ENCODE measurements around the gene TUBB4A. TPM values are rescaled to one million over a fixed set of nuclear protein-coding genes. Genes with fewer than 3 reads are reported as not detected.

The TUBB4A gene
- total and polyA plus RNA-seq, 2 of the 8 experiments (the other 6 are each of a cell fraction or from before 2014, with no cell fraction given): 16.8 to 30.4 TPM

DNA sequence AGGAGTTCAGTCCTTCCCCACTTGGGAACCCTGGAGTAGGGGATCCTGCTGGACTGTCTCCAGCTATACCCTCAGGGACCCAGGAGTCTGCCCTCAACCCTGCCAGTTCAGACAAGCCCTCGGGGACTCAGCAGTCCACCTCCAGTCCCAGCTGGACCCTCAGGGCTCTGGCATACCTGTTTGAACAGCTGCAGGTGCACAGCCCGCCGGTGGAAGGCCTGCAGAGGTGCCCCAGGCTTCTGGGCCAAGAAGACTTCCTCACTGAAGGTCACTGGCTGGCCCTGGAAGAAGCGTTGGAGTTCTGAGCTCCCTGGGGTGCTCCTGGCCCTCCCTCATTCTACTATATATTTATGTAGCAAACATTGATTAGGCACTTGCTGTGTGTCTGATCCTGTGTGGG is 29.4 kb downstream of the TUBB4A start:
- Histone ChIP-seq H2AK5ac (ENCODE audit: low read depth, low read length) (no peak overlapping the region), H3K9me3 (ENCODE audit: insufficient read depth in 2 of 2, low read depth in 1 of 2, low read length in 1 of 2) (no peaks in the 10 kb centered on the region), H2AFZ (ENCODE audit: low read length) (no peak overlapping the region), H3K36me3 (ENCODE audit: control insufficient read depth in 2 of 4, insufficient read depth in 4 of 4, low read length in 3 of 4) (no peaks in the 10 kb centered on the region; a peak in 1 of 8 replicates), H2BK5ac (ENCODE audit: low read depth, low read length) (no peak overlapping the region), H3K9ac (replicated peaks in 1 of 4; ENCODE audit: extremely low read depth in 1 of 4, low read depth in 3 of 4, low read length in 3 of 4) (no peak overlapping the region), H3K23me2 (ENCODE audit: low read depth, low read length) (peaks cover 14% of the 10 kb centered on the region), H3K4me2 (ENCODE audit: insufficient read depth in 1 of 2, low read depth in 2 of 2, low read length in 2 of 2) (no peak overlapping the region), H3K23ac (ENCODE audit: insufficient read length) (no peak overlapping the region), H3K4ac (replicated peaks; ENCODE audit: insufficient read length, low read depth, low read length) (no peak overlapping the region), H3K79me2 (ENCODE audit: control insufficient read depth in 1 of 2, insufficient read depth in 2 of 2, low read length in 2 of 2) (no peaks in the 10 kb centered on the region), H2BK15ac (ENCODE audit: low read length) (no peak overlapping the region), H4K20me1 (replicated peaks in 1 of 2; ENCODE audit: control insufficient read depth in 1 of 2, insufficient read depth in 2 of 2, low read length in 2 of 2) (peaks cover 0 to 3% of the 10 kb centered on the region in 2 experiments), H3K4me3 (ENCODE audit: extremely low read depth in 1 of 4, insufficient read depth in 2 of 4, low read depth in 3 of 4, low read length in 4 of 4) (no peak overlapping the region), H3K56ac (replicated peaks; ENCODE audit: insufficient read length, low read depth, low read length) (no peak overlapping the region), H3K18ac (ENCODE audit: extremely low read depth, low read length) (no peak overlapping the region), H3K14ac (ENCODE audit: insufficient read length) (no peak overlapping the region), H3K27me3 (replicated peaks in 1 of 4; ENCODE audit: control insufficient read depth in 3 of 4, extremely low read depth in 1 of 4, insufficient read depth in 3 of 4, low read length in 3 of 4) (peaks cover 0 to 16% (median 9%) of the 10 kb centered on the region in 4 experiments; a peak in 6 of 7 replicates), H3K79me1 (ENCODE audit: low read depth, low read length) (no peaks in the 10 kb centered on the region), H3K27ac (ENCODE audit: low read depth, low read length) (no peak overlapping the region), H4K5ac (ENCODE audit: insufficient read length, low read depth, low read length) (no peak overlapping the region), H2BK120ac (replicated peaks; ENCODE audit: low read depth, low read length) (no peak overlapping the region), H3K4me1 (replicated peaks in 1 of 4; ENCODE audit: control insufficient read depth in 3 of 4, insufficient read depth in 4 of 4, low read length in 3 of 4) (peaks cover 0 to 14% (median 4%) of the 10 kb centered on the region in 4 experiments; a peak in 5 of 7 replicates), H4K91ac (replicated peaks; ENCODE audit: insufficient read length, low read length) (no peak overlapping the region), H2BK20ac (ENCODE audit: low read length) (no peak overlapping the region), H4K8ac (ENCODE audit: extremely low read depth, insufficient read depth, low read length) (no peak overlapping the region), H2BK12ac (ENCODE audit: low read depth, low read length) (no peak overlapping the region)
- DNase-seq (ENCODE audit: low read depth in 1 of 2, low spot score in 2 of 2) (no peak), FAIRE-seq (no peak)
- ChIA-PET CTCF (ENCODE audit: partially characterized antibody) (interaction anchor here (1.3 kb wide), 1 partner anchor 9 kb away, joined by 4 read pairs; the partner anchor contains the start of gene DENND1C), POLR2A (ENCODE audit: partially characterized antibody) (interaction anchor here (0.9 kb wide), 1 partner anchor 13 kb away, joined by 3 read pairs; the partner anchor contains the start of gene SLC25A23)
- WGBS, 2 experiments (ENCODE audit: extremely low coverage in 1 of 2, insufficient coverage in 1 of 2, insufficient read length in 1 of 2, insufficient replicate concordance in 2 of 2, low coverage in 1 of 2, low lambda C conversion rate in 2 of 2, missing lambda C conversion rate in 1 of 2): 98% methylated on average over 4 of the region's 4 CpGs; no CpG with 5 or more reads in 1 of the 2 experiments
- TF ChIP-seq E2F6 (IDR thresholded peaks at IDR 0.05): no peak
- TF ChIP-seq POLR2A (IDR thresholded peaks at IDR 0.05; ENCODE audit: control extremely low read depth in 1 of 2, low read depth in 2 of 2, low read length in 2 of 2): no peak
- TF ChIP-seq BRCA1 (IDR thresholded peaks at IDR 0.05; ENCODE audit: low read depth, low read length): no peak
- TF ChIP-seq POLR2AphosphoS5 (IDR thresholded peaks at IDR 0.05; ENCODE audit: low read depth, low read length): no peak
- no peak for TF ChIP-seq TCF12 (IDR thresholded peaks at IDR 0.05; ENCODE audit: low read depth, low read length)
- TF ChIP-seq RFX5 (IDR thresholded peaks at IDR 0.05; ENCODE audit: borderline replicate concordance, low read depth, low read length): no peak
- TF ChIP-seq CHD2 (IDR thresholded peaks at IDR 0.05; ENCODE audit: low read length): no peak
- TF ChIP-seq, protein P1, sequence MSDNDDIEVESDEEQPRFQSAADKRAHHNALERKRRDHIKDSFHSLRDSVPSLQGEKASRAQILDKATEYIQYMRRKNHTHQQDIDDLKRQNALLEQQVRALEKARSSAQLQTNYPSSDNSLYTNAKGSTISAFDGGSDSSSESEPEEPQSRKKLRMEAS (IDR thresholded peaks at IDR 0.05): no peak
- TF ChIP-seq CBX8 (IDR thresholded peaks at IDR 0.05; ENCODE audit: borderline replicate concordance, low read depth, low read length): no peak
- TF ChIP-seq HDAC2 (IDR thresholded peaks at IDR 0.05; ENCODE audit: borderline replicate concordance in 1 of 2, low read depth in 2 of 2, low read length in 2 of 2): no peak
- TF ChIP-seq SP1 (IDR thresholded peaks at IDR 0.05; ENCODE audit: low read depth, low read length): no peak
- TF ChIP-seq GTF2F1 (IDR thresholded peaks at IDR 0.05; ENCODE audit: borderline replicate concordance, low read depth, low read length): no peak

All from H1 (cell line).